ENCODE data around the gene EXOSC9. TPM values are rescaled to one million over a fixed set of nuclear protein-coding genes. Genes with fewer than 3 reads are reported as not detected.
A peak's percentile ranks its signal among the peaks of the same experiment; 100 is the strongest.

The EXOSC9 gene
- total RNA-seq, 1 donor from 2014 or later = 71.9 TPM

- no peak overlapping the region for H3K27ac Mint-ChIP-seq
- intact Hi-C loops (cut with micrococcal nuclease) = no loop called here
Measured at GRCh38 chr4:121776610-121777401, 24.3 kb upstream of the EXOSC9 start.

GRCh38 chr4:121777625-121778024 is 23.5 kb upstream of the EXOSC9 start:
- Mint-ChIP-seq H3K36me3 (ENCODE audit: low read depth) (no peaks in the 10 kb centered on the region), H3K4me1 (ENCODE audit: low read depth) (no peaks in the 10 kb centered on the region), H3K27ac (no peak overlapping the region), H3K4me3 (no peak overlapping the region), H3K27me3 (ENCODE audit: insufficient read depth) (peaks cover 29% of the 10 kb centered on the region), H3K9me3 (no peaks in the 10 kb centered on the region)
- intact Hi-C loops (cut with micrococcal nuclease) = no loop called here
- DNase-seq (ENCODE audit: low spot score) = no peak

More at GRCh38 chr4:121776610-121777401, 24.3 kb upstream of the EXOSC9 start:
- H3K27me3 Mint-ChIP-seq (ENCODE audit: insufficient read depth) = peaks cover 30% of the 10 kb centered on the region
- no peaks in the 10 kb centered on the region for H3K4me1 Mint-ChIP-seq (ENCODE audit: low read depth)
- no peaks in the 10 kb centered on the region for H3K36me3 Mint-ChIP-seq (ENCODE audit: low read depth)
- H3K9me3 Mint-ChIP-seq = no peaks in the 10 kb centered on the region
- no peak for DNase-seq (ENCODE audit: low spot score)
- H3K4me3 Mint-ChIP-seq = no peak overlapping the region

- DNase-seq (ENCODE audit: low spot score) = no peak
- Mint-ChIP-seq H3K9me3 (no peaks in the 10 kb centered on the region), H3K4me1 (ENCODE audit: low read depth) (no peaks in the 10 kb centered on the region)
Measured at GRCh38 chr4:121778991-121779628, 22.0 kb upstream of the EXOSC9 start.

GRCh38 chr4:121783210-121783609 is 17.9 kb upstream of the EXOSC9 start:
- Mint-ChIP-seq H3K4me1 (ENCODE audit: low read depth) (peaks cover 6% of the 10 kb centered on the region), H3K27ac (no peak overlapping the region), H3K4me3 (no peak overlapping the region), H3K27me3 (ENCODE audit: insufficient read depth) (peaks cover 30% of the 10 kb centered on the region), H3K9me3 (no peaks in the 10 kb centered on the region), H3K36me3 (ENCODE audit: low read depth) (peaks cover under 1% of the 10 kb centered on the region)
- intact Hi-C loops (cut with micrococcal nuclease) = no loop called here
- no peak for DNase-seq (ENCODE audit: low spot score)

More at GRCh38 chr4:121778991-121779628, 22.0 kb upstream of the EXOSC9 start:
- Mint-ChIP-seq H3K27ac (no peak overlapping the region), H3K27me3 (ENCODE audit: insufficient read depth) (peaks cover 34% of the 10 kb centered on the region), H3K36me3 (ENCODE audit: low read depth) (no peaks in the 10 kb centered on the region), H3K4me3 (no peak overlapping the region)
- intact Hi-C loops (cut with micrococcal nuclease) = no loop called here

- no peaks in the 10 kb centered on the region for H3K9me3 Mint-ChIP-seq
Measured at GRCh38 chr4:121784401-121784800, 16.7 kb upstream of the EXOSC9 start.

GRCh38 chr4:121784975-121785374 is 16.1 kb upstream of the EXOSC9 start:
- H3K4me1 Mint-ChIP-seq (ENCODE audit: low read depth) = peaks cover 23% of the 10 kb centered on the region
- H3K27me3 Mint-ChIP-seq (ENCODE audit: insufficient read depth) = peaks cover 27% of the 10 kb centered on the region
- DNase-seq (ENCODE audit: low spot score) = no peak
- no peak overlapping the region for H3K27ac Mint-ChIP-seq
- no peak overlapping the region for H3K4me3 Mint-ChIP-seq
- H3K36me3 Mint-ChIP-seq (ENCODE audit: low read depth) = peaks cover 3% of the 10 kb centered on the region
- no peaks in the 10 kb centered on the region for H3K9me3 Mint-ChIP-seq
- intact Hi-C loops (cut with micrococcal nuclease) = no loop called here

More at GRCh38 chr4:121784401-121784800, 16.7 kb upstream of the EXOSC9 start:
- DNase-seq (ENCODE audit: low spot score) = no peak
- Mint-ChIP-seq H3K27me3 (ENCODE audit: insufficient read depth) (peaks cover 30% of the 10 kb centered on the region), H3K36me3 (ENCODE audit: low read depth) (peaks cover 2% of the 10 kb centered on the region), H3K4me3 (no peak overlapping the region), H3K4me1 (ENCODE audit: low read depth) (peaks cover 18% of the 10 kb centered on the region), H3K27ac (no peak overlapping the region)
- intact Hi-C loops (cut with micrococcal nuclease) = no loop called here

GRCh38 chr4:121785479-121785878 is 15.6 kb upstream of the EXOSC9 start:
- peaks cover 27% of the 10 kb centered on the region for H3K4me1 Mint-ChIP-seq (ENCODE audit: low read depth)
- peaks cover 3% of the 10 kb centered on the region for H3K36me3 Mint-ChIP-seq (ENCODE audit: low read depth)
- H3K27ac Mint-ChIP-seq = no peak overlapping the region
- peaks cover 24% of the 10 kb centered on the region for H3K27me3 Mint-ChIP-seq (ENCODE audit: insufficient read depth)
- H3K4me3 Mint-ChIP-seq = no peak overlapping the region
- no peak for DNase-seq (ENCODE audit: low spot score)
- H3K9me3 Mint-ChIP-seq = no peaks in the 10 kb centered on the region
- intact Hi-C loops (cut with micrococcal nuclease) = no loop called here

- DNase-seq (ENCODE audit: low spot score) = no peak
- Mint-ChIP-seq H3K36me3 (ENCODE audit: low read depth) (peaks cover 3% of the 10 kb centered on the region), H3K4me1 (ENCODE audit: low read depth) (peaks cover 30% of the 10 kb centered on the region), H3K27me3 (ENCODE audit: insufficient read depth) (peaks cover 19% of the 10 kb centered on the region), H3K27ac (no peak overlapping the region), H3K4me3 (no peak overlapping the region), H3K9me3 (no peaks in the 10 kb centered on the region)
- intact Hi-C loops (cut with micrococcal nuclease) = no loop called here
Measured at GRCh38 chr4:121786221-121786620, 14.9 kb upstream of the EXOSC9 start.

- H3K27ac Mint-ChIP-seq = peak overlapping the region; percentile 43
Measured at GRCh38 chr4:121788896-121789295, 12.2 kb upstream of the EXOSC9 start.

GRCh38 chr4:121789455-121789854 is 11.7 kb upstream of the EXOSC9 start:
- peaks cover 3% of the 10 kb centered on the region for H3K36me3 Mint-ChIP-seq (ENCODE audit: low read depth)
- peaks cover 32% of the 10 kb centered on the region for H3K4me1 Mint-ChIP-seq (ENCODE audit: low read depth)
- H3K27me3 Mint-ChIP-seq (ENCODE audit: insufficient read depth) = peaks cover 5% of the 10 kb centered on the region
- no peak for DNase-seq (ENCODE audit: low spot score)
- no peak overlapping the region for H3K4me3 Mint-ChIP-seq
- intact Hi-C loops (cut with micrococcal nuclease) = no loop called here
- no peaks in the 10 kb centered on the region for H3K9me3 Mint-ChIP-seq
- H3K27ac Mint-ChIP-seq = peak overlapping the region; percentile 63

More at GRCh38 chr4:121788896-121789295, 12.2 kb upstream of the EXOSC9 start:
- DNase-seq (ENCODE audit: low spot score) = no peak
- Mint-ChIP-seq H3K9me3 (no peaks in the 10 kb centered on the region), H3K27me3 (ENCODE audit: insufficient read depth) (peaks cover 9% of the 10 kb centered on the region), H3K36me3 (ENCODE audit: low read depth) (peaks cover 3% of the 10 kb centered on the region), H3K4me3 (no peak overlapping the region), H3K4me1 (ENCODE audit: low read depth) (peaks cover 30% of the 10 kb centered on the region)
- intact Hi-C loops (cut with micrococcal nuclease) = no loop called here

GRCh38 chr4:121789960-121790829 is 10.9 kb upstream of the EXOSC9 start:
- intact Hi-C loops (cut with micrococcal nuclease) = no loop called here
- no peak for DNase-seq (ENCODE audit: low spot score)

GRCh38 chr4:121790976-121791375 is 10.1 kb upstream of the EXOSC9 start:
- Mint-ChIP-seq H3K4me1 (ENCODE audit: low read depth) (peaks cover 46% of the 10 kb centered on the region), H3K9me3 (no peaks in the 10 kb centered on the region), H3K27ac (no peak overlapping the region), H3K36me3 (ENCODE audit: low read depth) (peaks cover 3% of the 10 kb centered on the region), H3K27me3 (ENCODE audit: insufficient read depth) (no peaks in the 10 kb centered on the region), H3K4me3 (no peak overlapping the region)
- no peak for DNase-seq (ENCODE audit: low spot score)
- intact Hi-C loops (cut with micrococcal nuclease) = no loop called here

More at GRCh38 chr4:121789960-121790829, 10.9 kb upstream of the EXOSC9 start:
- Mint-ChIP-seq H3K9me3 (no peaks in the 10 kb centered on the region), H3K27ac (no peak overlapping the region), H3K36me3 (ENCODE audit: low read depth) (peaks cover 3% of the 10 kb centered on the region), H3K4me1 (ENCODE audit: low read depth) (peaks cover 38% of the 10 kb centered on the region), H3K4me3 (no peak overlapping the region), H3K27me3 (ENCODE audit: insufficient read depth) (peaks cover 2% of the 10 kb centered on the region)

All from activated T-helper 1 cell treated with anti-CD3 and anti-CD28 coated beads, Interleukin-12 subunit alpha, Interleukin-12 subunit beta, Interleukin-2, Interleukin-4 antibody, amounts not matched to agents 30 ng/mL and 10 ng/mL and 1 ng/mL, durations not matched to agents 14 hours and 24 hours and 36 hours (primary cell).